Memory B cell (primary cell): ENCODE measurements around the gene NLRP1.

Experiments used
- ATAC-seq: fragments of 150-1000 bp; cut with Tn5 transposase; 2 replicates; pipeline ENCODE4 v1.10.0; 2021; ENCODE audit warnings: low read depth, mild to moderate bottlenecking, moderate library complexity
- DNase-seq, 2 donors: peaks; one replicate each; pipeline ENCODE4 v3.0.0; 2022; ENCODE audit warnings: low spot score in 2 of 2
- H3K27ac Mint-ChIP-seq: one replicate; pipeline ENCODE4 v1.8.0; 2022; ENCODE audit warnings: mild to moderate bottlenecking, moderate library complexity, mixed read lengths
- H3K27me3 Mint-ChIP-seq: one replicate; pipeline ENCODE4 v1.8.0; 2022; ENCODE audit warnings: mixed read lengths
- H3K36me3 Mint-ChIP-seq: one replicate; pipeline ENCODE4 v1.8.0; 2022; ENCODE audit warnings: mild to moderate bottlenecking, mixed read lengths
- H3K4me1 Mint-ChIP-seq: one replicate; pipeline ENCODE4 v1.8.0; 2022; ENCODE audit warnings: mixed read lengths
- H3K4me3 Mint-ChIP-seq: one replicate; pipeline ENCODE4 v1.8.0; 2022; ENCODE audit warnings: mild to moderate bottlenecking, moderate library complexity, mixed read lengths
- H3K9me3 Mint-ChIP-seq: one replicate; pipeline ENCODE4 v1.8.0; 2022; ENCODE audit warnings: mixed read lengths

Gene NLRP1

GRCh38 chr17:5557485-5557884, 26.8 kb downstream of the NLRP1 start:
- Mint-ChIP-seq H3K4me1 (peaks cover 11% of the 10 kb centered on the region), H3K27me3 (no peaks in the 10 kb centered on the region), H3K36me3 (peaks cover 42% of the 10 kb centered on the region), H3K27ac (no peak overlapping the region), H3K4me3 (no peak overlapping the region), H3K9me3 (no peaks in the 10 kb centered on the region)
- no peak for ATAC-seq
- no peak for DNase-seq

- ATAC-seq, result no peak
- H3K27me3 Mint-ChIP-seq, result no peaks in the 10 kb centered on the region
- peaks cover 11% of the 10 kb centered on the region for H3K4me1 Mint-ChIP-seq
- peaks cover 51% of the 10 kb centered on the region for H3K36me3 Mint-ChIP-seq
- H3K27ac Mint-ChIP-seq, result peak overlapping the region; percentile 17
- no peak for DNase-seq
- H3K4me3 Mint-ChIP-seq, result no peak overlapping the region
- H3K9me3 Mint-ChIP-seq, result no peaks in the 10 kb centered on the region
These were observed 29.1 kb downstream of the NLRP1 start for GRCh38 chr17:5555254-5555653.

- Mint-ChIP-seq H3K27me3 (no peaks in the 10 kb centered on the region), H3K36me3 (peaks cover 43% of the 10 kb centered on the region), H3K9me3 (no peaks in the 10 kb centered on the region), H3K4me3 (no peak overlapping the region), H3K4me1 (peaks cover 8% of the 10 kb centered on the region), H3K27ac (no peak overlapping the region)
- ATAC-seq (no peak), DNase-seq (no peak)
These were observed 30.8 kb downstream of the NLRP1 start for GRCh38 chr17:5553479-5553878.

- Mint-ChIP-seq H3K27ac (no peak overlapping the region), H3K36me3 (peaks cover 47% of the 10 kb centered on the region), H3K27me3 (no peaks in the 10 kb centered on the region), H3K4me3 (no peak overlapping the region), H3K9me3 (no peaks in the 10 kb centered on the region), H3K4me1 (peaks cover 11% of the 10 kb centered on the region)
- ATAC-seq (no peak), DNase-seq (no peak)
These were observed 31.5 kb downstream of the NLRP1 start for GRCh38 chr17:5552841-5553240.

- ATAC-seq, result no peak
- Mint-ChIP-seq H3K27ac (no peak overlapping the region), H3K4me3 (no peak overlapping the region), H3K9me3 (no peaks in the 10 kb centered on the region), H3K36me3 (peaks cover 50% of the 10 kb centered on the region), H3K4me1 (peaks cover 9% of the 10 kb centered on the region), H3K27me3 (no peaks in the 10 kb centered on the region)
- DNase-seq, result no peak
These were observed 39.0 kb downstream of the NLRP1 start for GRCh38 chr17:5545051-5545987.

- peaks cover 9% of the 10 kb centered on the region for H3K4me1 Mint-ChIP-seq
- no peaks in the 10 kb centered on the region for H3K27me3 Mint-ChIP-seq
- H3K36me3 Mint-ChIP-seq, result peaks cover 57% of the 10 kb centered on the region
- DNase-seq (no peak), ATAC-seq (no peak)
- no peak overlapping the region for H3K27ac Mint-ChIP-seq
- no peaks in the 10 kb centered on the region for H3K9me3 Mint-ChIP-seq
- H3K4me3 Mint-ChIP-seq, result no peak overlapping the region
These were observed 40.2 kb downstream of the NLRP1 start for GRCh38 chr17:5544115-5544514.

- no peak overlapping the region for H3K27ac Mint-ChIP-seq
- H3K27me3 Mint-ChIP-seq, result no peaks in the 10 kb centered on the region
- no peak for DNase-seq
- peaks cover 6% of the 10 kb centered on the region for H3K4me1 Mint-ChIP-seq
- H3K9me3 Mint-ChIP-seq, result no peaks in the 10 kb centered on the region
- ATAC-seq, result no peak
- H3K4me3 Mint-ChIP-seq, result no peak overlapping the region
- peaks cover 47% of the 10 kb centered on the region for H3K36me3 Mint-ChIP-seq
These were observed 42.6 kb downstream of the NLRP1 start for GRCh38 chr17:5541610-5542202.

- no peak for ATAC-seq
- Mint-ChIP-seq H3K4me1 (peaks cover 4% of the 10 kb centered on the region), H3K9me3 (no peaks in the 10 kb centered on the region), H3K36me3 (peaks cover 47% of the 10 kb centered on the region), H3K27ac (no peak overlapping the region), H3K4me3 (no peak overlapping the region), H3K27me3 (no peaks in the 10 kb centered on the region)
- no peak for DNase-seq
These were observed 44.0 kb downstream of the NLRP1 start for GRCh38 chr17:5540321-5540720.

GRCh38 chr17:5539286-5539685, 45.0 kb downstream of the NLRP1 start:
- Mint-ChIP-seq H3K9me3 (no peaks in the 10 kb centered on the region), H3K4me1 (peaks cover 2% of the 10 kb centered on the region), H3K27me3 (no peaks in the 10 kb centered on the region), H3K36me3 (peaks cover 42% of the 10 kb centered on the region), H3K4me3 (no peak overlapping the region), H3K27ac (no peak overlapping the region)
- ATAC-seq, result no peak
- DNase-seq, result no peak

- ATAC-seq, result no peak
- DNase-seq, result no peak
- Mint-ChIP-seq H3K4me3 (no peak overlapping the region), H3K4me1 (no peaks in the 10 kb centered on the region), H3K27ac (no peak overlapping the region), H3K9me3 (no peaks in the 10 kb centered on the region), H3K27me3 (no peaks in the 10 kb centered on the region), H3K36me3 (peaks cover 45% of the 10 kb centered on the region)
These were observed 47.3 kb downstream of the NLRP1 start for GRCh38 chr17:5536866-5537650.

- DNase-seq, result no peak
- Mint-ChIP-seq H3K4me3 (no peak overlapping the region), H3K4me1 (no peaks in the 10 kb centered on the region), H3K9me3 (no peaks in the 10 kb centered on the region), H3K27ac (no peak overlapping the region), H3K27me3 (no peaks in the 10 kb centered on the region), H3K36me3 (peaks cover 47% of the 10 kb centered on the region)
- no peak for ATAC-seq
These were observed 48.9 kb downstream of the NLRP1 start for GRCh38 chr17:5535436-5535835.

- H3K27me3 Mint-ChIP-seq, result no peaks in the 10 kb centered on the region
- H3K27ac Mint-ChIP-seq, result no peak overlapping the region
- ATAC-seq (no peak), DNase-seq (no peak)
- H3K36me3 Mint-ChIP-seq, result peaks cover 52% of the 10 kb centered on the region
- H3K9me3 Mint-ChIP-seq, result no peaks in the 10 kb centered on the region
- no peak overlapping the region for H3K4me3 Mint-ChIP-seq
- H3K4me1 Mint-ChIP-seq, result no peaks in the 10 kb centered on the region
These were observed 50.6 kb downstream of the NLRP1 start for GRCh38 chr17:5533486-5534315.

- no peak overlapping the region for H3K4me3 Mint-ChIP-seq
- H3K27ac Mint-ChIP-seq, result no peak overlapping the region
- H3K4me1 Mint-ChIP-seq, result no peaks in the 10 kb centered on the region
- H3K9me3 Mint-ChIP-seq, result no peaks in the 10 kb centered on the region
- ATAC-seq (no peak), DNase-seq (no peak)
- peaks cover 52% of the 10 kb centered on the region for H3K36me3 Mint-ChIP-seq
- no peaks in the 10 kb centered on the region for H3K27me3 Mint-ChIP-seq
These were observed 51.7 kb downstream of the NLRP1 start for GRCh38 chr17:5532581-5532980.
